ENCODE results near the gene SH2B2.
"Not testable (repeated sequence)": the region's sequence is repeated elsewhere in the genome, so short reads cannot be mapped to it uniquely, and the experiment has no call there.

The SH2B2 gene

DNA sequence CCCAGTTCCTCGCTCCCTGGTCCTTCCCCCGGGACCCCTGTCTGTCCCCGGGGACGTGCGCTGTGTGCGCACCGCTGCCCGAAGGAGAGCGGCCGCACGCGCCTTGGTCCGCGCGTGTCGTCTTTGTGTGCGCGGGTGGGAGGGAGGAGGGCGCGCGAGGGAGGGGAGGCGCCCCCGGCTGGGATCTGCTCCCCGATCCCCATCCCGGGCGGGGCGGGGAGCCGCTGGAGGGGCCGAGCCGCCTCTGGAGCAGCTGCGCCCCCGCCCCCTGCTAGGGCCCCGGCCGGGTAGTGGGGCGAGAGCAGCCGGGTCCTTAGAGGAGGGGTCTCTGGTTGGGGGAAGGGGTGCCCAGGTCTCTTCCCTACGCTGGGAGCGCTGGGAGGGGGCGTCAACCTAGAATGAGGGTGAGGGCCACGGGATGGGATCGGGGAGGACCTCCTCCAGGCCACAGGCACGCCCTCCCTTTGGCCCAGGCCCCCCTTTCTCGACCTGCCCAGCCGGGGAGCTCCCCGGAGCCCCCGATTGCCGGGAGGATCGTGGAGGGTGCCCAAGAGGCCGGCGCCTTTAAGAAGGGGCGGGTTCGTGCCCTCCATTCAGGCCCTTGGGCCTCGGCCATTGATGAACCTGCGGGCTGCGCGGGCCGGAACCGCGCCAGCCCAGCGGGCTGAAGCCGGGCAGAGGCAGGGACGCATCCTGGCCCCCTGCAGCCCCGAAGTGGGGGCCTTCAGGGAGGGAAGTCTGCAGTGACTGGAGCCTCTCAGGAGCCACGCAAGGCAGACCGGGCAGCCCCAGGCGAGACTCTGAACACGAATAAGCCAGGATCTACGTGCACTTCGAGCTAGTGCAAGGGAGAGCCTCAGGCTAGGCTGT is 678 bp downstream of the SH2B2 start:
- DNase-seq: no peak

DNA sequence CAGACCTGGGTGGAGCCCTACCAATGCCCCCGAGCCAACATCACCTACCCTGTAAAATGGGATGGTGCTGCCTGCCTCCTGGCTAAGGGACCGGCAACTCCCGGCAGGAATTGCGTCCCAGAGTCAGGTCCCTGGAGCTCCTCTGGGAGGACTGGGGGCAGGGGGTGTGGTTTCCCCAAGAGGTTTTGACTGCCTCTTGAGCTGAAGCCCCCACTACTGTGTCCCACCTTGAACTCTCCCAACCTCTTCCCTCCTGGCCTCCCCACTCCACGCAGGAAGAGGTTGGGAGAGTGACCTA is 1.3 kb downstream of the SH2B2 start:
- DNase-seq: no peak

DNA sequence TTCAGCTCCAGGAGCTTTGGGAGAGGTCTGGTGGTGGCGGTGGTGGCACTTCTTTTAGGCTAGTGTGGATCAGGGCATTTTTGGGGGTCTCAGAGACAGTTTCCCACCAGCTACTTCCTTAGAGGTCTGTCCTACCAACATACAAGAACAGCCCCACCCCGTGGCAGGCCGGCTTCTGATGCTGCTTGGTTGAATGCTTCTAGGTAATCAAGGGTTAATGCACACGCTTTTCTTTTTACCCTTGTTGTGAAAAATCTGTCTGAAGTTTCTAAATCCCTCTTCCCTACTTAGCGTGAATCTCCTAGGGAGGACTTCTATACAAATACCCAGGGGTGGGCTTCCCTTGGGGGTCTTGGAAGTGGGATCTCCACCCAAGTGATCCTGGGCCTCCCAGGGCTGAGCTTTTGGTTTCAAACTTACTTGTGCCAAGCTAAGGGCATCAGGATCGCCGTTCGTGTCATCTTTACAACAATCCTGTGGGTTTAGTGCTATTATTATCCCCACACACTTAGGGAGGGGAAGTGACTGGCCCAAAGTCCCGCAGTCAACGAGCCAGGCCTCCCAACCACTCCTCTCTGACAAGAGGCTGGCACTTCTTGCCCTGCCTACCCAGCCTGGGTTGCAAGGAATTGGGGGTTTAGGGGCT is 1.7 kb downstream of the SH2B2 start:
- DNase-seq: no peak

DNA sequence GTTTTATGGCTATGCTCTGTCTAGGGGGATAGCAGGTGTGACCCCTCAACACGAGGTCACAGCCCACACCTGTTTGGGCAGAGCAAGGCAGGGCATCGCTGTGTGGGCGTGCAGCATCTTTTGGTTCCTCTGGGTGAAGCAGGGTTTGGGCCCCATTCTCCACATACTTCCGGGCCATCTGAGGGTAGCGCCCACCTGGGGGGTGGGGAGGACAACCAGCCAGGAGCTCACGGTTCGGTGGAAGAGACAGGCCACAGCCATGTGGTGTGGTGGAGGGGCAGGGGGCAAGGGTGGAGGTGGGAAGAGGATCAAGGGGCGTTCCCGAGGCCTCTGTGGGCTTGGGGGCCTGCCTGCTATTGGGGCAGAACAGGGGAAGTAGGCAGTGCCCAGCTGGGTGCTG is 2.4 kb downstream of the SH2B2 start:
- DNase-seq: no peak

DNA sequence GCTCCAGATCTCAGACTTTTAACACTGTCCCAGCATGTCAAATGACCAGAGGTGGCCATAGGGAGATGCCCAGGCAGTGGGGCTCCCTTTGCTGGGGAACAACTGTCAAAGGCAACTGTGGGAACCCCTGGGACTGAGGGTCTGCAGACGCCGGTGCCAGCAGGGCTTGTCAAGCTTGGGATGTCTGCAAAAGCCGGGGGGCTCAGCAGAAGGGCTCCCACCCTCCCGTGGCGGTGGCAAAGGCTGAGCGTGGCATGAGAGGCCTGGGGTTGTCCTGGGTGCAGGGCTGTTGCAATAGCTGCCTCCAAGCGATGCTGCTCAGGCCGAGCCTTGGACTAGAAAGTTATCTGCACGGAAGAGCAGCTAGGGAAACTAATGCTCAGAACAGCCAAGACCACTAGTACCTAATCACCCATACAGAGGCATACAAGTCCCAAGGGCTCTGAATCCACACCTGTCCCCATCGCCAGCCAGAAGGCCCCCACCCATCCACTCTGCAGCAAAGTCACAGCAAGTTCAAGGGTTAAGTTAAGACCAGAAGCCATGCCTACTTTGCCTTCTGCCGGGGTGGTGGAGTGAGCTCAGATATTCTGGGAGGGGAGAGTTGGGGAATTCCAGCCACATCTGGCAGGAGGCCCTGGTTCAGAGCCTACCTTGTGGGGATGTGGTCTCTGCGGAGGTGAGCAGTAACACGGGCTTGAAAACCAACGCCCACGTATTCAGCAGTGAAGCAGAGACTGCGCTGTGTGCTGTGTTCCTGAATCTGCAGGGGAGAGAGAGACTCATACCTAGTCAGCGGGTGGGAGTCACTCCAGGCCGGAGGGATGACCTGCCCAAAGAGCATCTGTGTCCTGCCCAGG is 4.6 kb downstream of the SH2B2 start:
- DNase-seq: no peak

DNA sequence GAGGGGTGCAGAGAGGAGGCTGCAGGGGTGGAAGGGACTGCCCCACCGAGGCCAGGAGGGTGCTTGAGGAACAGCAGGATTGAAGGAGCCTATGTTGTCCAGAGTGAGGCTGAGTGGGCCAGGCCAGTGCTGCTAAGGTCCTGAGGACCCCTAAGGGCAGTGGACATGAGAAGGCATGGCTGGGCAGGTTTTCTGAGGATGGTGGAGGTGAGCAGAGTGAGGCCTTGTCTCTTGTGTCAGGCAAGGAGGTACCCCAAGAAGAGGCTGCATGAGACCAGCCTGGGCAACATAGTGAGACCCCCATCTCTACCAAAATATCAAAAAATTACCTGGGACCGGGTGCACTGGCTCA is 5.2 kb downstream of the SH2B2 start:
- no peak for DNase-seq

DNA sequence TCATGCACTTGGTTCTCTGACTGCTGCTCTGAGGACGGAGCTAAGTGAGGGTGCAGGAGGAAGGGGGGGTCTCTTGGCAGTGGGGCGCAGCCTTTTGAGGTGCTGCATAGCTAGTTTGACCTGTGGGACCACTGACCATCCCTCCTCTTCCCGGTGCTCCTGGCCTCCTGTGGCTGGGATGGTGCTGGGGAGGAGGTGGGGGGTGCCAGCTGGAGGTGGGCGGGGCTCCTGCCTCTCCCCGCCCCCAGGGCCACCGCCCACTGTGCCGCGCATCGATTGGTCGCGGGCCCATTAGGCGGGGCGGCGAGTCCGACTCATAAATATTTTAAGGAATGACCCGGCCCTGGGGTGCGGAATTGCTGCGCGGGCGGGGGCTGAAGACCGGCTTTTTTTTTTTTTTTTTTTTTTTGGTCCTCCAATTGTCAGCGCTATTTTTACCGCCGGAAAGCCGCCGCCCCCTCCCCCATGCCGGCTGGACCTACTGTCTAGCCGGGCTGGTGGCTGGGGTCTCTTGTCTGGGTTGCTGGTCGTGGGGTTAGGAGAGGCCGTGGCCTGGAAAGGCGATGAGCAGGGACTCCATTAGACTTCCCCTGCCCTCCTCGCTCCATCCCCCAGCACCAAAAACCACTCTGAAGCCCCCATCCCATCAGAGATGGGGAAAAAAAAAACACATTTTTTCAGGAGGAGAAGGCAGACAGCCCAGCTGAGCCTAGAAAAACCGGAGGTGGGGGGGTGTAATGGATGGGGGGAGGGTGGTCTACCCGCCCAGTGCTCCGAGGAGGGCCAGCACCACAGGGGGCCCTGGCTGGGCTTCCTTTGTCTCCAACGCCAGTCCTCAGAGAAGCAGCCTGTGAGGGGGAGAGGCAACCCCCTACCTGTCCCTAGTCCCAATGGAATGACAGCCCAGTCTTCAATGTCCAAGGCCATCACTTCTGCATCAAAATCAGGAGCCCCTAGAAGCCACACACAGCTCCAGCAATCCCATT is 6.4 kb downstream of the SH2B2 start:
- DNase-seq: no peak

DNA sequence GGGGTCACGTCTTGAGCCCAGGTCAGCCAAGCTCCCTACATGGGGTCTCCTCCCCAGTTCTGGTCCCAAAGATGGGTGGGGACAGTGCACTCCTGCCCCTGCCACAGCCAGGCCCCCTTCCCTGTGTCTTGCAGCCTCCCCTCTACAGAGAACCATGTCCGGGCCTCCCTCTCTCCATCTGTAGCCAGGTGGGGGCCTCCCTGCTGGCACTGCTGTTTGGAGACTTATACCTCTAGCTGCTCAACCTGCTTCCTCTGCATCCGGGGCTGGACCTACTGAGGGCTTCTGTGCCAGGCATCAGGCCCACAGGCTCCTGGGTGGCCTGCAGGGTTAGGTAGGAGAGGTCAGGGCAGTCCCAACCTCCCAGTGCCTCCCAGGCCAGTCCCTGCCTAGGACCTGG is 7.9 kb downstream of the SH2B2 start:
- no peak for DNase-seq

DNA sequence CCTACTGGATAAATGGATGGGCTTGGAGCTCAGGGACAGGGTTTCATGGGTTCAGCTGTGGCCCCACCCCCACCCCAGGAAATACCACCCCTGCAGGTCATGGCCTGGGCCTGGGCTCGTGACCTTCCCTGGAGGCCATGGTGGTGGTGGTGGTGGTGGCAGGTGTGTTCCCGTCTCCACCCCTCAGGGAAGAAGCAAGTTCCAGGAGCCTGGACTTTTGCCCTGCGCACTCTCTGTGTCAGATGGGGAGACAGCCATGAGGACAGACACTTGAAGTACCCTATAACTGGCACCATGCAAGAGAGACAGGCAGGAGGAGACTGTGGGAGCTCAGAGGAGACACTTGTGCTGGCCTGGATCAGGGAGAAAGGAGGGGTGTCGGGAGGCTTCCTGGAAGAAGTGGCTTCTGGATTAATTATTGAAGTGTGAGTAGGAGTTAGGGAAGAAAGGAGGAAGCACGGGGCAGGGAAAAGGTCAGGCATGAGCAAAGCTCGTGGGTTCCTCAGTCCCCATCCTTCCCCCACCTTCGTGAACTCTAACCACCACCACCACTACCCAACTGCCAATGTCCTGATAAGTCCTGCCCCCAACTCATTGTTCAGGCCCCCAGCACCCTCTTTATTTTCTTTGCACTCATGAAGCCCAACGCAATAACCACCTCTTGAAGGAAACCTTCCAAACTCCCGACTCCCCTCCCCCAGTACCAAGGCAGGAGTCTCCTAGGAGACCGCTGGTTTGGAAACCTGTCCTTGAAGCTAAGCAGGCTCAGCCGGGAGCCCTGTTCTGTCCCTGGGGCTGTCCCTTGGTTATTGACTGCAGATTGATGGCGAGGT is 8.9 kb downstream of the SH2B2 start:
- DNase-seq: no peak

DNA sequence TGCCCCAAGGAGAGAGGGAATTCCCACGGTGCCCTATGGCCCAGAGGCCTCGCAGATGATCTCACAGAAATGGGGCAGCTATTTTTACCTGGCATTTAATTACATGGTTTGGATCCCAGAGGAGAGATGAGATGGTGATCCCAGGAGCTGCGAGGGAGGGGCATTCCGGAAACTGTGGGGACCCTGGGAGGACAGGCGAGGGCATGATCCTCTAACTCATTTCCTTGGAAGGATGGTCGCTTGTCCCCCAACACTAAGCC is 9.4 kb downstream of the SH2B2 start:
- DNase-seq: no peak

DNA sequence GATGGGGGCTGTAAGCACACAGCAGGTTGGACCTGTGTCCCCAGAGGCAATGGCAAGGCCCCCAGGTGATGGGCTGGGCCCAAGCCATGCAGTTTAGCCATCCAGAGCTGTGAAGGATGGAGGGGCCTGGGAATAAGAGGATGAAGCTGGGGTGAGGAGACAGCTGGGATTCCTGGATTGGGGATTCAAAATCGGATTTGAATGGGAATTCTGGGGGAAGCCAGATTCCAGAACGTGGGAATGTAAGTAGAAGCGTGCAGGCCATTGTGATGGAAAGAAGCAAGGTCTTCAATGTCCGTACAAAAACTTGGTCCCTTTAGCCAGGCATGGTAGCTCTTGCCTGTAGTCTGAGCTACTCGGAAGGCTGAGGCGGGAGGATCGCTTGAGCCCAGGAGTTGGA is 9.8 kb downstream of the SH2B2 start:
- no peak for DNase-seq

DNA sequence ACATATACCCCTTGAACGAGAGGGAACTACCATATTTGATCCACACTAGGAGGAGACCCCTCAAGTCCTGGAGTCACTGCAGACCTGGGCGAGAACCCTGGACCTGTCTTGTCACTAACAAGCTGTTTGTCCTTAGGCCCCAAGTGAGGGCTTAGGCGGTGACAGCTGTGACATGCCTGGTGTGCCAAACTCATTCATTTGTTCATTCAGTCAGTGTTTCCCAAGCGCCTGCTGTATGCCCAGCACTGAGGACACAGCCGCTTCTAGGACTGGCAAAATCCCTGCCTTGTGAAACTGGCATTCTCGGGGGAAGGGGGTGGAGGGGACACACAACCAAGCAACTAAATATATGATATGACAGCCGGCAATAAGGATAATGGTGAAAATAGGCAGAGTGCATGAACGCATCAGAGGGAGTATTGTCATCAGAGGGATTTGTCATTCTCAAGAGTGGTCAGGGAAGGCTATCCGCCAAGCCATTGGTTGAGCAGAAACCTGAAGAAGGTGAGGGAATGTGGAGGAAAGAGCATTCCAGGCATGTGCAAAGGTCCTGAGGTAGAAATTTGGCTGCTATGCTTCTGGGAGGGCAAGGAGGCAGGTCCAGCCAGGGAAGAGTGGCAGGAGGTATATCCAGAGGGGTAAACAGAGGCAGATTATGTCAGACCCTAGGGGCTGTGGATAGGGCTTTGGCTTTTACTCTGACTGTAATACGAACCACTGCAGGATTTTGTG is 11.0 kb downstream of the SH2B2 start:
- no peak for DNase-seq

DNA sequence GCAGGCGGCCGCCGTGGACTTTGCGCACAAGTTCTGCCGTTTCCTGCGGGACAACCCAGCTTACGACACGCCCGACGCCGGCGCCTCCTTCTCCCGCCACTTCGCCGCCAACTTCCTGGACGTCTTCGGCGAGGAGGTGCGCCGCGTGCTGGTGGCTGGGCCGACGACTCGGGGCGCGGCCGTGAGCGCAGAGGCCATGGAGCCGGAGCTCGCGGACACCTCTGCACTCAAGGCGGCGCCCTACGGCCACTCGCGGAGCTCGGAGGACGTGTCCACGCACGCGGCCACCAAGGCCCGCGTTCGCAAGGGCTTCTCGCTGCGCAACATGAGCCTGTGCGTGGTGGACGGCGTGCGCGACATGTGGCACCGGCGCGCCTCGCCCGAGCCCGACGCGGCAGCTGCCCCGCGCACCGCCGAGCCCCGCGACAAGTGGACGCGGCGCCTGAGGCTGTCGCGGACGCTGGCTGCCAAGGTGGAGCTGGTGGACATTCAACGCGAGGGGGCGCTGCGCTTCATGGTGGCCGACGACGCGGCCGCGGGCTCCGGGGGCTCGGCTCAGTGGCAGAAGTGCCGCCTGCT is 14.1 kb downstream of the SH2B2 start:
- no peak for DNase-seq

DNA sequence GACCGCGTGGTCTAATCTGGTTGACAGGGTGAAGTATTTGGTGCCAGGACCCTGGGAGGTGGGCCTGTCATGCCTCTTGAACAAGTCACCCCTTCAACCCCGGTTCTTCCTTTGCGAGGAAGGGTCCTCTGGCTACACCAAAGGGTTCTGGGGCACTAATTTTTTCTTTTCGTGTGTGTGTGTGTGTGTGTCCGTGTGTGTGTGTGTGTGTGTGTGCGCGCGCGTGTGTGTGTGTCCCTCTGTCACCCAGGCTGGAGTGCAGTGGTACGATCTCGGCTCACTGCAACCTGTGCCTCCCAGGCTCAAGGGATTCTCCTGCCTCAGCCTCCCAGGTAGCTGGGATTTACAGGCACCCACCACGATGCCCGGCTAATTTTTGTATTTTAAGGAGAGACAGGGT is 14.7 kb downstream of the SH2B2 start:
- DNase-seq: not testable (repeated sequence)

DNA sequence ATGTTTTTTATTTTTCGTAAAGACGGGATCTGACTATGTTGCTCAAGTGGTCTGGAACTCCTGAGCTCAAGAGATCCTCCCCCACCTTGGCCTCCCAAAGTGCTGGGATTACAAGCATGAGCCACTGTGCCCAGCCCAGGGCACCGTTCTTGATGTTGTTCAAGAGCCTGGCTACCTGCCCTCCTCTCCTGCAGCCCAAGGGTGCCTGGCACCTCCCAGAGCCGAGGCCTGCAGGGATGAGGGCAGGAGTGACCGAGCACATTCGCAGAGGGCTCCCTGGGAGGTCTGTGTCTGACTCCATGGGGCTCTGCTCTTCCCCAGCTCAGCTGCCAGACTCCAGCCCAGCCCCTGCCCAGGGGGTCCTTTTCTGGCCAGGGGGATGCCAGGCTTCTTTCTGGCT is 15.4 kb downstream of the SH2B2 start:
- no peak for DNase-seq

DNA sequence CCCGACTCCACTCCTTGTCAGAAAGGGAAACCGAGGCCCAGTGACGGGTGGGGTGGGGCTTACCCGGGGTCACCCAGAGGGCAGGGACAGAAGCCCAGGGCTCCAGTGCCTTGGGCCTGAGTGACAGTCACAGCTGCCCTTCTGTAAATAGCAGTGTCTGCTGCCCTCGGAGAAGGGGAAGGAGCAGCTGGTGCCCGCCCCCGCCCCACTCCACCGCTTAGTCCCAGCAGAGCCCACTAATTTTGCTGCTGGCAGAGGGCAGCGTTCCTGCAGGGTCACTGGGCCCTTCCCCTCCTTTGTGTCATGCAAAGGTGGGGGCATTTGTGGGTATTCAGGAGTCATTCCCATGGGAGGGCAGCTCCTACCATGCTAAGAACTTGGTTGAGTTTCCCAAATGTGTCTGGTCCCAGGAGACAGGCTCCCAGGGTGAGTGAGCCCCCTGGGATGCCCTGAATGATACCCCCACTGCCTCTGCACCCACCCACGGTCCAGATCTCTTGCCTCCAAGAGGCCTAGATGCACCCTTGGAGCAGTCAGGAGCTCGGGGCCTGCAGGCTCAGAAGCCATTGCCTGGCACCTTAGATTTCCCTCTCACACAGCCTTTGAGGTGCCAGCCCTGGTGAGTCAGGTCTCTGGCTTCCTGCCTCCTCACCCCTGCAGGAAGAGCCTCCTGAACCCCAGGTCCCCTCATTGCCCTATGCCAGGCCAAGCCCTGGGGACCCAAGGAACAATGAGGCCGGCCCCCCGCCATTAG is 17.2 kb downstream of the SH2B2 start:
- DNase-seq: no peak

DNA sequence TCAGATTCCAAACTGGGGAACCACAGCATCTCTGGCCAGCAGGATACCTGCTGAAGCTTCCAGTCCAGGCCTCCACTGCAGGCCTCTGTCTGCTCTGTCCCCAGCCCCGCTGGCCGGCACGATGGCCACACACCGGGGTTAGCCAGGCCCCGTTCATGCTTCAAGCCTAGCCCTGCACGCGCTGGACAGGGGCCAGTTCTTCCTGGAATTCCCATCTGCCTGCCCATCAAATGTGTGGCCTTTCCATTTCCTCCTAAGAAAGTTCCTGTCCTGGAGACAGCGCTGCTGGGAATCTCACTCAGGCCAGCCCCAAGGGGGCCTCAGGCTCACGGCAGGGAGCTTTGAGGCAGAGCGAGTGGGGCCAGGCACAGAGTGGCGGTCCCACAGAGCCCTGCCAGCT is 18.0 kb downstream of the SH2B2 start:
- DNase-seq: no peak

DNA sequence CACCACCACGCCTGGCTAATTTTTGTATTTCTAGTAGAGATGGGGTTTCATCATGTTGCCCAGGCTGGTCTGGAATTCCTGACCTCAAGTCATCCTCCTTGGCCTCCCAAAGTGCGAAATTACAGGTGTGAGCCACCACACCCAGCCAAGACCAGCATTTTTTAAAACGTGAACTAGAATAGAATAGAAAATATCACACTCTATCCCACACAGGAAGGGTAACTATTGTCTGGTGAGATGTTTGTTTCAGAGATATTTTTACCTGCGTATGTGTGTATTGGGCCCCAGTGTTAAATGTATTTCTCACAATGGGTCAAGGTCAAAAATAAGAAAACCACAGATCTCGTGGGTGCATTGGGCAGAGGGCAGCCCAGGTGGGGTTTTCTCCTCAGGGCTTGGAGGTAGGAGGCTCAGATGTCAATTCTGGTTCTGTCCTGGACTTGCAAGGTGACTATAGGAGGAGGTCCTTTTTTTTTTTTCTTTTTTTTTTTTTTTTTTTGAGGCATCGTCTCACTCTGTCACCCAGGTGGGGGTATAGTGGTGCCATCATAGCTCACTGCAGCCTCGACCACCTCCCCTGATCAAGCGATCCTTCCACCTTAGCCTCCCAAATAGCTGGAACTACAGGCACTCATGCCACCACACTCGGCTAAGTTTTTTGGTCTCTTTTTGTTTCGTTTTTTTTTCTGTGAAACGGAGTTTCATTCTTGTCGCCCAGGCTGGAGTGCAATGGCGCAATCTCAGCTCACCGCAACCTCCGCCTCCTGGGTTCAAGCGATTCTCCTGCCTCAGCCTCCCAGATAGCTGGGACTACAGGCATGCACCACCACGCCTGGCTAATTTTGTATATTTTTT is 19.0 kb downstream of the SH2B2 start:
- DNase-seq: no peak

All from activated CD4-positive, alpha-beta T cell treated with anti-CD3 and anti-CD28 coated beads for 1 hour (primary cell).